SK-N-SH (cell line): Measurements from ENCODE around the gene CLCN1. TPM values are rescaled to one million over a fixed set of nuclear protein-coding genes. Genes with fewer than 3 reads are reported as not detected.

Source experiments
- CTCF ChIA-PET: fragments of 300-600, 350-600 bp; formaldehyde crosslinking; extraction: SDS; loops from one replicate; lab custom pipeline; 2021; lab: Yijun Ruan, JAX
- POLR2A ChIA-PET: fragments of 350-600 bp; sonication (Branson Sonifier 250); formaldehyde crosslinking; extraction: SDS; loops from one replicate; lab custom pipeline; 2020; ENCODE audit warnings: antibody characterized with exemption, inconsistent platforms; lab: Yijun Ruan, JAX
- DNase-seq: peaks from one replicate; pipeline ENCODE4 v3.0.0; 2012
- H2AFZ ChIP-seq: fragments of 200-600 bp; sonication (generic); 2 replicates; pipeline ENCODE4 v1.8.1; 2016; ENCODE audit warnings: antibody characterized with exemption, mild to moderate bottlenecking, low read depth
- H3F3A ChIP-seq: fragments of 200-600 bp; sonication (generic); replicated peaks from 2 replicates; pipeline ENCODE3; 2016; ENCODE audit warnings: antibody characterized with exemption, mild to moderate bottlenecking; ENCODE audit not compliant: insufficient read depth
- H3K27ac ChIP-seq, 2 experiments: fragments of 200-500 bp in 1 of 2; fragments of 200-600 bp in 1 of 2; sonication (Bioruptor generic) in 1 of 2; sonication (generic), shearing (Covaris generic) in 1 of 2; 2 replicates each; pipeline versions ENCODE4 v1.5.1 to v1.6.1; 2014 to 2016; ENCODE audit warnings: low read depth in 2 of 2, inconsistent platforms in 1 of 2, low read length in 1 of 2, mild to moderate bottlenecking in 1 of 2, mixed read lengths in 1 of 2
- H3K27me3 ChIP-seq: fragments of 200-600 bp; sonication (generic), shearing (Covaris generic); 2 replicates; pipeline ENCODE4 v1.6.1; 2016; ENCODE audit warnings: mixed run types; ENCODE audit not compliant: insufficient read depth
- H3K36me3 ChIP-seq, 2 experiments: fragments of 200-500 bp in 1 of 2; fragments of 200-600 bp in 1 of 2; sonication (Bioruptor generic) in 1 of 2; sonication (generic) in 1 of 2; replicated peaks in 1 of 2; 2 replicates each; pipeline versions ENCODE3 to v1.5.1; 2014 to 2016; ENCODE audit warnings: low read length in 1 of 2, mild to moderate bottlenecking in 1 of 2; ENCODE audit not compliant: insufficient read depth in 2 of 2, control insufficient read depth in 1 of 2
- H3K4me1 ChIP-seq, 2 experiments: fragments of 200-500 bp in 1 of 2; fragments of 200-600 bp in 1 of 2; sonication (Bioruptor generic) in 1 of 2; sonication (generic), shearing (Covaris generic) in 1 of 2; 2 replicates each; pipeline versions ENCODE4 v1.5.1 to v1.6.1; 2014 to 2016; ENCODE audit warnings: low read depth in 1 of 2, low read length in 1 of 2, mixed run types in 1 of 2; ENCODE audit not compliant: insufficient read depth in 2 of 2, control insufficient read depth in 1 of 2
- H3K4me2 ChIP-seq: fragments of 200-600 bp; sonication (generic), shearing (Covaris generic); 2 replicates; pipeline ENCODE4 v1.6.1; 2017; ENCODE audit warnings: mixed run types
- H3K4me3 ChIP-seq, 2 experiments: fragments of 200-500 bp in 1 of 2; fragments of 200-600 bp in 1 of 2; sonication (Bioruptor generic) in 1 of 2; sonication (generic), shearing (Covaris generic) in 1 of 2; 2 replicates each; pipeline versions ENCODE4 v1.5.1 to v1.8.1; 2014 to 2016; ENCODE audit warnings: low read depth in 2 of 2, inconsistent platforms in 1 of 2, low read length in 1 of 2, mild to moderate bottlenecking in 1 of 2, mixed read lengths in 1 of 2, moderate library complexity in 1 of 2
- H3K79me2 ChIP-seq: fragments of 200-600 bp; sonication (generic); 2 replicates; pipeline ENCODE4 v1.8.1; 2017; ENCODE audit warnings: mild to moderate bottlenecking; ENCODE audit not compliant: insufficient read depth
- H3K9ac ChIP-seq: fragments of 200-600 bp; sonication (generic); 2 replicates; pipeline ENCODE4 v1.6.1; 2017; ENCODE audit warnings: mixed run types
- H3K9me2 ChIP-seq: fragments of 200-600 bp; sonication (generic); 2 replicates; pipeline ENCODE4 v1.6.1; 2017; ENCODE audit warnings: mixed run types
- H3K9me3 ChIP-seq: fragments of 200-600 bp; sonication (generic); 2 replicates; pipeline ENCODE4 v1.6.1; 2017; ENCODE audit warnings: mixed run types, mild to moderate bottlenecking, moderate library complexity
- H4K20me1 ChIP-seq: fragments of 200-600 bp; sonication (generic); 2 replicates; pipeline ENCODE4 v1.6.1; 2017; ENCODE audit warnings: mild to moderate bottlenecking, mixed run types; ENCODE audit not compliant: insufficient read depth
- CHD2 ChIP-seq: fragments of 150-350 bp; IDR thresholded peaks from 2 replicates; pipeline ENCODE4 v1.6.1; 2018; ENCODE audit warnings: low read length; ENCODE audit not compliant: partially characterized antibody
- FOXM1 ChIP-seq: IDR thresholded peaks from 2 replicates; pipeline ENCODE4 v1.4.0; 2012; ENCODE audit warnings: low read depth, mild to moderate bottlenecking
- GABPA ChIP-seq: IDR thresholded peaks from 2 replicates; pipeline ENCODE4 v1.4.0; 2012; ENCODE audit warnings: low read depth, mild to moderate bottlenecking
- MXI1 ChIP-seq: IDR thresholded peaks from 2 replicates; pipeline ENCODE4 v1.6.1; 2012; ENCODE audit warnings: mild to moderate bottlenecking, low read depth, low read length, improper control_type of control experiment
- NRF1 ChIP-seq: IDR thresholded peaks from 2 replicates; pipeline ENCODE4 v1.6.1; 2012; ENCODE audit warnings: low read depth, mild to moderate bottlenecking, low read length
- POLR2AphosphoS5 ChIP-seq: IDR thresholded peaks from 2 replicates; pipeline ENCODE4 v1.6.1; 2012; ENCODE audit warnings: low read depth, low read length
- RAD21 ChIP-seq: IDR thresholded peaks from 2 replicates; pipeline ENCODE4 v1.6.1; 2012; ENCODE audit warnings: mild to moderate bottlenecking, low read length
- RCOR1 ChIP-seq: fragments of 150-350 bp; IDR thresholded peaks from 2 replicates; pipeline ENCODE4 v1.6.1; 2017; ENCODE audit warnings: antibody characterized with exemption, low read length
- SIN3A ChIP-seq: IDR thresholded peaks from 2 replicates; pipeline ENCODE4 v1.6.1; 2012; ENCODE audit warnings: low read depth, mild to moderate bottlenecking, low read length, moderate library complexity, borderline replicate concordance
- SMC3 ChIP-seq: IDR thresholded peaks from 2 replicates; pipeline ENCODE4 v1.6.1; 2012; ENCODE audit warnings: low read depth, low read length, improper control_type of control experiment
- TAF1 ChIP-seq: IDR thresholded peaks from 2 replicates; pipeline ENCODE4 v1.6.1; 2012; ENCODE audit warnings: low read depth, mild to moderate bottlenecking, low read length, moderate library complexity, borderline replicate concordance
- TEAD4 ChIP-seq: IDR thresholded peaks from 2 replicates; pipeline ENCODE4 v1.4.0; 2012; ENCODE audit warnings: mild to moderate bottlenecking, borderline replicate concordance; ENCODE audit not compliant: insufficient read depth
- YY1 ChIP-seq: IDR thresholded peaks from 2 replicates; pipeline ENCODE4 v1.4.0; 2012; ENCODE audit warnings: low read depth, mild to moderate bottlenecking
- WGBS: methylation state at CpG from one replicate; pipeline ENCODE4 v1.1.6; 2017; ENCODE audit warnings: low lambda C conversion rate; 5-methylcytosine and 5-hydroxymethylcytosine counted together
- polyA plus RNA-seq, 3 experiments: library from polyadenylated mRNA; depleted of rRNA; stranded (reverse); fragments of >200 nt; gene quantifications; 2 replicates each; pipeline ENCODE4 v1.2.3, GENCODE V29; 2012
- TF ChIP-seq, protein P1 (sequence below): IDR thresholded peaks from 2 replicates; pipeline ENCODE4 v1.4.0; 2012; ENCODE audit warnings: low read depth
- TF ChIP-seq, protein P2 (sequence below): fragments of 200-600 bp; sonication (generic); IDR thresholded peaks from 2 replicates; pipeline ENCODE4 v1.6.1; 2017; ENCODE audit warnings: antibody characterized with exemption, mild to moderate bottlenecking, moderate library complexity
- TF ChIP-seq, protein P3 (sequence below): IDR thresholded peaks from 2 replicates; pipeline ENCODE4 v1.6.1; 2012; ENCODE audit warnings: mild to moderate bottlenecking, low read depth, low read length, moderate library complexity
- TF ChIP-seq, protein P4 (sequence below): IDR thresholded peaks from 2 replicates; pipeline ENCODE4 v1.4.0; 2012; ENCODE audit warnings: low read depth, borderline replicate concordance
- TF ChIP-seq, protein P5 (sequence below): IDR thresholded peaks from 2 replicates; pipeline ENCODE4; 2012

The CLCN1 gene
- polyA plus RNA-seq, 1 of the 3 experiments (the other 2 are of a cell fraction): 0.12 TPM

DNA sequence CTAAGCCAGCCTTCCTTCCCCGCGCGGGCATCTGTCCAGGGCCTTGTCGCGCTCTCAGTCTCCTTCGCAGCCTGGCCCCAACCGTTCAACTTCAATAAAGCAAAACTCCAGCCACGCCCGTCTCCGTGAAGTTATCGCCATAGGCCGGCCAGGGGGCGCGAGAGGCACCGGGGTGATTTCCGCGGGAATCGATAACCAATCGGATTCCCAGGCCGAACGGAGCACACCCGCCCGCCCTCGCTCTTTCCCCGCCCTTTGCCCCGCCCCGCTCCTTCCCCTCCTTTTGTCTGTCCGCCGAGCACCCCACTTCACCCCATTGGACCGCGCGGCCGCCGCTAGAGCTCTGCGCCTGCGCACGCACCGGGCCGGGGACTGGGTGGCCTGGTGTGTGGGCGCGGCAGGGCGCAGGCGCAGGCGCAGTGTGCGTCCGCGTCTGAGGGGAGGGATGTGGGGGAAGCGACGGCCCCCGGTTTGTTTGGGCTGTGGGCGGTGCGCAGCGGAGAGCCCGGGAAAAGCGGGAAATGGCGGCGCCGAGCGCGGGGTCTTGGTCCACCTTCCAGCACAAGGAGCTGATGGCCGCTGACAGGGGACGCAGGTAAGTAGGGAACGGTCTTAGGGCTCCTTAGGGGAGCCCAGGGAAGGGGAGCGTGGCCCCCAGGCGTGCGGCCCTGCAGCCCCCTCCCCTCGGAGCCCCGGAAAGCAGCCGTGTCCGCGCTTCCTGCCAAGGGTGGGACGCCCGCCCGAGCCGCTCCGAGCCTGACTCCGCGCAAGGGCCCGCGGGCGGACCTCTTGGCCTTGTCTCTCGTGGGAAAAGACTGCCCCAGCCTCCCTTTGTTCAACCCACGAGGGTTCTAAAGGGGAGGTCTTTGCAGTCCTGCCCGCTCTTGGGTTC is 27.7 kb upstream of the CLCN1 start, which contains the start of gene CASP2:
TSS of gene CASP2 (plus strand) at position 417 of the 892 bp plus-strand sequence. CDS start at position 522, 105 bp downstream.
- DNase-seq: peak; percentile 100
- Histone ChIP-seq H3K36me3 (peaks cover 18 to 27% of the 10 kb centered on the region in 2 experiments), H3K4me1 (peaks cover 15 to 26% of the 10 kb centered on the region in 2 experiments; a peak in 3 of 4 replicates), H3K9ac (peak within 1 kb of the TSS; percentile 87), H2AFZ (peak within 1 kb of the TSS; percentile 88)
- POLR2A ChIA-PET: interaction anchor here (0.5 to 1.7 kb wide), 10 partner anchors 8 to 94 kb away, joined by 3 to 13 read pairs (median 4); partner anchors contain the start of gene GSTK1
- 6% methylated on average over 47 of the region's 84 CpGs for WGBS
- TF ChIP-seq, protein P1, sequence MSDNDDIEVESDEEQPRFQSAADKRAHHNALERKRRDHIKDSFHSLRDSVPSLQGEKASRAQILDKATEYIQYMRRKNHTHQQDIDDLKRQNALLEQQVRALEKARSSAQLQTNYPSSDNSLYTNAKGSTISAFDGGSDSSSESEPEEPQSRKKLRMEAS: peak; percentile 94
- 0 out of 2 replicates have a peak, but pooled peaks have one; percentile 10 for TF ChIP-seq TEAD4
- TF ChIP-seq, protein P2, sequence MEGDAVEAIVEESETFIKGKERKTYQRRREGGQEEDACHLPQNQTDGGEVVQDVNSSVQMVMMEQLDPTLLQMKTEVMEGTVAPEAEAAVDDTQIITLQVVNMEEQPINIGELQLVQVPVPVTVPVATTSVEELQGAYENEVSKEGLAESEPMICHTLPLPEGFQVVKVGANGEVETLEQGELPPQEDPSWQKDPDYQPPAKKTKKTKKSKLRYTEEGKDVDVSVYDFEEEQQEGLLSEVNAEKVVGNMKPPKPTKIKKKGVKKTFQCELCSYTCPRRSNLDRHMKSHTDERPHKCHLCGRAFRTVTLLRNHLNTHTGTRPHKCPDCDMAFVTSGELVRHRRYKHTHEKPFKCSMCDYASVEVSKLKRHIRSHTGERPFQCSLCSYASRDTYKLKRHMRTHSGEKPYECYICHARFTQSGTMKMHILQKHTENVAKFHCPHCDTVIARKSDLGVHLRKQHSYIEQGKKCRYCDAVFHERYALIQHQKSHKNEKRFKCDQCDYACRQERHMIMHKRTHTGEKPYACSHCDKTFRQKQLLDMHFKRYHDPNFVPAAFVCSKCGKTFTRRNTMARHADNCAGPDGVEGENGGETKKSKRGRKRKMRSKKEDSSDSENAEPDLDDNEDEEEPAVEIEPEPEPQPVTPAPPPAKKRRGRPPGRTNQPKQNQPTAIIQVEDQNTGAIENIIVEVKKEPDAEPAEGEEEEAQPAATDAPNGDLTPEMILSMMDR: peak; percentile 47
- TF ChIP-seq, protein P3, sequence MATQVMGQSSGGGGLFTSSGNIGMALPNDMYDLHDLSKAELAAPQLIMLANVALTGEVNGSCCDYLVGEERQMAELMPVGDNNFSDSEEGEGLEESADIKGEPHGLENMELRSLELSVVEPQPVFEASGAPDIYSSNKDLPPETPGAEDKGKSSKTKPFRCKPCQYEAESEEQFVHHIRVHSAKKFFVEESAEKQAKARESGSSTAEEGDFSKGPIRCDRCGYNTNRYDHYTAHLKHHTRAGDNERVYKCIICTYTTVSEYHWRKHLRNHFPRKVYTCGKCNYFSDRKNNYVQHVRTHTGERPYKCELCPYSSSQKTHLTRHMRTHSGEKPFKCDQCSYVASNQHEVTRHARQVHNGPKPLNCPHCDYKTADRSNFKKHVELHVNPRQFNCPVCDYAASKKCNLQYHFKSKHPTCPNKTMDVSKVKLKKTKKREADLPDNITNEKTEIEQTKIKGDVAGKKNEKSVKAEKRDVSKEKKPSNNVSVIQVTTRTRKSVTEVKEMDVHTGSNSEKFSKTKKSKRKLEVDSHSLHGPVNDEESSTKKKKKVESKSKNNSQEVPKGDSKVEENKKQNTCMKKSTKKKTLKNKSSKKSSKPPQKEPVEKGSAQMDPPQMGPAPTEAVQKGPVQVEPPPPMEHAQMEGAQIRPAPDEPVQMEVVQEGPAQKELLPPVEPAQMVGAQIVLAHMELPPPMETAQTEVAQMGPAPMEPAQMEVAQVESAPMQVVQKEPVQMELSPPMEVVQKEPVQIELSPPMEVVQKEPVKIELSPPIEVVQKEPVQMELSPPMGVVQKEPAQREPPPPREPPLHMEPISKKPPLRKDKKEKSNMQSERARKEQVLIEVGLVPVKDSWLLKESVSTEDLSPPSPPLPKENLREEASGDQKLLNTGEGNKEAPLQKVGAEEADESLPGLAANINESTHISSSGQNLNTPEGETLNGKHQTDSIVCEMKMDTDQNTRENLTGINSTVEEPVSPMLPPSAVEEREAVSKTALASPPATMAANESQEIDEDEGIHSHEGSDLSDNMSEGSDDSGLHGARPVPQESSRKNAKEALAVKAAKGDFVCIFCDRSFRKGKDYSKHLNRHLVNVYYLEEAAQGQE: peak; percentile 13; the same call in 1 of the 2 replicates
- no peak for TF ChIP-seq SMC3
- peak; percentile 87 for TF ChIP-seq SIN3A
- peak; percentile 20; the same call in 1 of the 2 replicates for TF ChIP-seq GABPA
- peak; percentile 100 for TF ChIP-seq NRF1
- TF ChIP-seq RAD21: no peak
- TF ChIP-seq CHD2: peak; percentile 52
- TF ChIP-seq YY1: peak; percentile 92
- no peak for TF ChIP-seq FOXM1
- TF ChIP-seq, protein P4, sequence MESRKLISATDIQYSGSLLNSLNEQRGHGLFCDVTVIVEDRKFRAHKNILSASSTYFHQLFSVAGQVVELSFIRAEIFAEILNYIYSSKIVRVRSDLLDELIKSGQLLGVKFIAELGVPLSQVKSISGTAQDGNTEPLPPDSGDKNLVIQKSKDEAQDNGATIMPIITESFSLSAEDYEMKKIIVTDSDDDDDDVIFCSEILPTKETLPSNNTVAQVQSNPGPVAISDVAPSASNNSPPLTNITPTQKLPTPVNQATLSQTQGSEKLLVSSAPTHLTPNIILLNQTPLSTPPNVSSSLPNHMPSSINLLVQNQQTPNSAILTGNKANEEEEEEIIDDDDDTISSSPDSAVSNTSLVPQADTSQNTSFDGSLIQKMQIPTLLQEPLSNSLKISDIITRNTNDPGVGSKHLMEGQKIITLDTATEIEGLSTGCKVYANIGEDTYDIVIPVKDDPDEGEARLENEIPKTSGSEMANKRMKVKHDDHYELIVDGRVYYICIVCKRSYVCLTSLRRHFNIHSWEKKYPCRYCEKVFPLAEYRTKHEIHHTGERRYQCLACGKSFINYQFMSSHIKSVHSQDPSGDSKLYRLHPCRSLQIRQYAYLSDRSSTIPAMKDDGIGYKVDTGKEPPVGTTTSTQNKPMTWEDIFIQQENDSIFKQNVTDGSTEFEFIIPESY: peak; percentile 26; the same call in 1 of the 2 replicates
- TF ChIP-seq, protein P5, sequence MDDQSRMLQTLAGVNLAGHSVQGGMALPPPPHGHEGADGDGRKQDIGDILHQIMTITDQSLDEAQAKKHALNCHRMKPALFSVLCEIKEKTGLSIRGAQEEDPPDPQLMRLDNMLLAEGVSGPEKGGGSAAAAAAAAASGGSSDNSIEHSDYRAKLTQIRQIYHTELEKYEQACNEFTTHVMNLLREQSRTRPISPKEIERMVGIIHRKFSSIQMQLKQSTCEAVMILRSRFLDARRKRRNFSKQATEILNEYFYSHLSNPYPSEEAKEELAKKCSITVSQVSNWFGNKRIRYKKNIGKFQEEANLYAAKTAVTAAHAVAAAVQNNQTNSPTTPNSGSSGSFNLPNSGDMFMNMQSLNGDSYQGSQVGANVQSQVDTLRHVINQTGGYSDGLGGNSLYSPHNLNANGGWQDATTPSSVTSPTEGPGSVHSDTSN: peak; percentile 84
- peak; percentile 89 for TF ChIP-seq TAF1
- TF ChIP-seq RCOR1: no peak
- TF ChIP-seq MXI1: peak; percentile 78
- peak; percentile 91 for TF ChIP-seq POLR2AphosphoS5
- TF ChIP-seq, all 33 proteins: peak for 14
- Histone ChIP-seq H3K79me2 (peaks cover 46% of the 10 kb centered on the region), H3K4me2 (peak within 1 kb of the TSS; percentile 80), H3F3A (peaks cover 2% of the 10 kb centered on the region), H4K20me1 (peaks cover 15% of the 10 kb centered on the region; the same call in 1 of the 2 replicates), H3K27ac (peak within 1 kb of the TSS; percentile 69 to 89), H3K9me3 (no peaks in the 10 kb centered on the region), H3K9me2 (no peaks in the 10 kb centered on the region), H3K4me3 (peak within 1 kb of the TSS; percentile 73 to 86), H3K27me3 (no peaks in the 10 kb centered on the region)
- CTCF ChIA-PET: interaction anchor here (0.5 to 3.2 kb wide), 10 partner anchors 11 to 129 kb away, joined by 3 to 13 read pairs (median 4); partner anchors contain the start of gene GSTK1
